ENCODE data around the gene CDK14.

GRCh38 chr7:91050677-91051076, 454.6 kb downstream of the CDK14 start:
- TF ChIP-seq POLR2A (IDR thresholded peaks at IDR 0.05; ENCODE audit: low read depth, low read length) (no peak), TAF1 (IDR thresholded peaks at IDR 0.05; ENCODE audit: borderline replicate concordance, low read depth, low read length) (no peak)
